Endodermal cell (in vitro differentiated cells): ENCODE results near the gene TARS2. TPM values are rescaled to one million over a fixed set of nuclear protein-coding genes. Genes with fewer than 3 reads are reported as not detected.

Experiments
- DNase-seq: peaks from one replicate; pipeline ENCODE4 v3.0.0-alpha.2; 2017
- H3K27ac ChIP-seq: 2 replicates; pipeline ENCODE4 v1.5.1; 2013; ENCODE audit warnings: mild to moderate bottlenecking, low read depth, low read length, moderate library complexity
- H3K27me3 ChIP-seq: 2 replicates; pipeline ENCODE4 v1.6.1; 2013; ENCODE audit warnings: mild to moderate bottlenecking, low read length, moderate library complexity; ENCODE audit not compliant: insufficient read depth, control insufficient read depth, poor library complexity, severe bottlenecking
- H3K36me3 ChIP-seq: 2 replicates; pipeline ENCODE4 v1.7.0; 2013; ENCODE audit warnings: mild to moderate bottlenecking, low read length, moderate library complexity; ENCODE audit not compliant: control insufficient read depth, insufficient read depth
- H3K4me1 ChIP-seq: one replicate; pipeline ENCODE4 v1.7.0; 2013; ENCODE audit warnings: low read length; ENCODE audit not compliant: control insufficient read depth, insufficient read depth
- H3K4me3 ChIP-seq: 2 replicates; pipeline ENCODE4 v1.5.1; 2013; ENCODE audit warnings: mild to moderate bottlenecking, low read length, moderate library complexity
- H3K9ac ChIP-seq: 2 replicates; pipeline ENCODE4 v1.6.1; 2013; ENCODE audit warnings: mild to moderate bottlenecking, low read length, moderate library complexity; ENCODE audit not compliant: poor library complexity, severe bottlenecking; ENCODE audit errors: extremely low read depth
- H3K9me3 ChIP-seq: 2 replicates; pipeline ENCODE4 v1.6.1; 2013; ENCODE audit warnings: mild to moderate bottlenecking, low read length, moderate library complexity; ENCODE audit not compliant: control insufficient read depth
- H3K27ac Mint-ChIP-seq: 2 replicates; pipeline ENCODE4 v1.8.0; 2020; ENCODE audit warnings: mixed read lengths
- H3K27me3 Mint-ChIP-seq: 2 replicates; pipeline ENCODE4 v1.8.0; 2021; ENCODE audit warnings: mild to moderate bottlenecking, mixed read lengths; ENCODE audit not compliant: insufficient read depth
- H3K36me3 Mint-ChIP-seq: 2 replicates; pipeline ENCODE4 v1.8.0; 2020; ENCODE audit warnings: low read depth, mixed read lengths
- H3K4me1 Mint-ChIP-seq: 2 replicates; pipeline ENCODE4 v1.8.0; 2020; ENCODE audit warnings: mixed read lengths
- H3K4me3 Mint-ChIP-seq: 2 replicates; pipeline ENCODE4 v1.8.0; 2020; ENCODE audit warnings: mild to moderate bottlenecking, moderate library complexity, mixed read lengths
- H3K9me3 Mint-ChIP-seq: 2 replicates; pipeline ENCODE4 v1.8.0; 2020; ENCODE audit warnings: mild to moderate bottlenecking, mixed read lengths
- WGBS, 2 experiments: methylation state at CpG; one replicate each; pipeline versions ENCODE4 v1.1.5 to v1.1.7; 2013; ENCODE audit warnings: missing lambda C conversion rate in 2 of 2, mixed read lengths in 1 of 2; ENCODE audit not compliant: insufficient coverage in 1 of 2, insufficient read length in 1 of 2; 5-methylcytosine and 5-hydroxymethylcytosine counted together
- total RNA-seq, 2 donors: library from RNA; stranded (reverse); fragmentation: NEBNext Ultra II Directional in 1 of 2; extraction: Animal tissue kit (Norgen Biotek cat#: 25700) in 1 of 2; gene quantifications; 2 replicates in 1 of 2; 3 replicates in 1 of 2; pipeline ENCODE4 v1.2.1, GENCODE V29; 2021
- TF ChIP-seq, protein P1 (sequence below): fragments of 200-600 bp; sonication (generic); conservative IDR thresholded peaks from 2 replicates; pipeline ENCODE4 v1.5.0; 2021; ENCODE audit warnings: antibody characterized with exemption, mild to moderate bottlenecking

TARS2 gene
- total RNA-seq, 2 donors from 2014 or later, result 32.9 to 39.4 TPM

DNA sequence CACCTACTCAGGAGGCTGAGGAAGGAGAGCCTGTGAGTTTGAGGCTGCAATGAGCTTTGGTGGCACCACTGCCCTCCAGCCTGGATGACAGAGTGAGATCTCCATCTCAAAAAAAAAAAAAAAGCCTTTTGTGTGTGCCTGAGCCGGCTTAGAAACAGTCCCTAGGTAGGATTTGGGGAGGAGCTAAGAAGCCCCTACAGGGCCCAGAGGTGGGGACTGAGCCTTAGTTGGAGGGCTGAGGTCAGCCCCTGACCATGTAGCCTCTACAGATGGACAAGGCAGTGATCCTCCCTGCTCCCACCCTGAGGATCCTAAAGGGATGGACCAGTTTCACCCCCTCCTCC lies 64.5 kb downstream of the TARS2 start:
- Histone ChIP-seq H3K9ac (no peak overlapping the region), H3K4me3 (no peak overlapping the region), H3K4me1 (peaks cover 3% of the 10 kb centered on the region), H3K27ac (no peak overlapping the region), H3K27me3 (no peaks in the 10 kb centered on the region), H3K36me3 (peaks cover 7% of the 10 kb centered on the region), H3K9me3 (no peaks in the 10 kb centered on the region)
- no peak for DNase-seq
- Mint-ChIP-seq H3K4me3 (no peak overlapping the region), H3K27me3 (peaks cover 25% of the 10 kb centered on the region), H3K9me3 (no peaks in the 10 kb centered on the region), H3K27ac (no peak overlapping the region), H3K4me1 (peaks cover 10% of the 10 kb centered on the region), H3K36me3 (peaks cover 2% of the 10 kb centered on the region)
- TF ChIP-seq, protein P1, sequence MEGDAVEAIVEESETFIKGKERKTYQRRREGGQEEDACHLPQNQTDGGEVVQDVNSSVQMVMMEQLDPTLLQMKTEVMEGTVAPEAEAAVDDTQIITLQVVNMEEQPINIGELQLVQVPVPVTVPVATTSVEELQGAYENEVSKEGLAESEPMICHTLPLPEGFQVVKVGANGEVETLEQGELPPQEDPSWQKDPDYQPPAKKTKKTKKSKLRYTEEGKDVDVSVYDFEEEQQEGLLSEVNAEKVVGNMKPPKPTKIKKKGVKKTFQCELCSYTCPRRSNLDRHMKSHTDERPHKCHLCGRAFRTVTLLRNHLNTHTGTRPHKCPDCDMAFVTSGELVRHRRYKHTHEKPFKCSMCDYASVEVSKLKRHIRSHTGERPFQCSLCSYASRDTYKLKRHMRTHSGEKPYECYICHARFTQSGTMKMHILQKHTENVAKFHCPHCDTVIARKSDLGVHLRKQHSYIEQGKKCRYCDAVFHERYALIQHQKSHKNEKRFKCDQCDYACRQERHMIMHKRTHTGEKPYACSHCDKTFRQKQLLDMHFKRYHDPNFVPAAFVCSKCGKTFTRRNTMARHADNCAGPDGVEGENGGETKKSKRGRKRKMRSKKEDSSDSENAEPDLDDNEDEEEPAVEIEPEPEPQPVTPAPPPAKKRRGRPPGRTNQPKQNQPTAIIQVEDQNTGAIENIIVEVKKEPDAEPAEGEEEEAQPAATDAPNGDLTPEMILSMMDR, result no peak
- 36 to 40% methylated on average over 1 of the region's 1 CpG for WGBS, 2 experiments

DNA sequence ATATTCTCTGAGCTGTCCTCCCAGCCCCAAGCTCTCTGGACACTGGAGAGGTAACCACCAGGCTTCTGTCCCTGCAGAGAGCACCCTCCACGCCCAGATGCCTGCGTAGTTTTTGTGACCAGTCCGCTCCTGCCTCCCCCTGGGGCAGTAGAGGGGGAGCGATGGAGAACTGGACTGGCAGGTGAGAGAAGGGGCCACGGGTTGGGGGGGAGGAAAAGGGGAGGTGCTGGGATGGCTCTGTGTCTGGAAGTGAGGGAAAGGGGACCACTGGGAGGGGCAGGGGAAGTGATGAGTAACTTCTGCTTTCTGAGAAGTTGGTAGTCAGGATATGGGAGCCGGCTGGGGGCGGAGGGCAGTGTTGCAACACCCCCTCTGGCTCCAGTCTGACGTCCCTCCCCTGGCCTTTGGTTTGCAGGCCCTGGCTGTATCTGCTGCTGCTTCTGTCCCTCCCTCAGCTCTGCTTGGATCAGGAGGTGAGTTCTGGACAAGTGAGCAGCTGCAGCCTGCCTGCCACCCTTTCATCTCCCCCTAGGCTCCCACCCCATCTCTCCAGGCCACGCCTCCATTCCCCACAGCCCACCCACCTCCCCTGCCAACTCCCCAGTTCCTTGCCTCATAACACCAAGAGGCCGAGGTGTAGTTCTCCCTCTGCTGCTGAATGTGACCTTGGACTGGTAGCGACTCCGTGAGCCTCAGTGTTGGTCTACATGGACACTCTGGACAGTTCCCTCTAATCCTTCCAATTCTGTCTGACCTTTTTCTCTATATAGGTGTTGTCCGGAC lies 65.1 kb downstream of the TARS2 start:
- peak; percentile 65 for DNase-seq
- Mint-ChIP-seq H3K27me3 (peaks cover 22% of the 10 kb centered on the region), H3K4me1 (peaks cover 11% of the 10 kb centered on the region), H3K9me3 (no peaks in the 10 kb centered on the region), H3K4me3 (no peak overlapping the region), H3K36me3 (peaks cover 2% of the 10 kb centered on the region), H3K27ac (no peak overlapping the region)
- Histone ChIP-seq H3K9me3 (no peaks in the 10 kb centered on the region), H3K4me1 (peaks cover 3% of the 10 kb centered on the region), H3K9ac (no peak overlapping the region), H3K27ac (no peak overlapping the region), H3K36me3 (peaks cover 7% of the 10 kb centered on the region), H3K4me3 (no peak overlapping the region), H3K27me3 (no peaks in the 10 kb centered on the region)
- TF ChIP-seq, protein P1, result no peak
- WGBS, 2 experiments, result 71 to 75% methylated on average over 7 to 13 of the region's 13 CpGs

DNA sequence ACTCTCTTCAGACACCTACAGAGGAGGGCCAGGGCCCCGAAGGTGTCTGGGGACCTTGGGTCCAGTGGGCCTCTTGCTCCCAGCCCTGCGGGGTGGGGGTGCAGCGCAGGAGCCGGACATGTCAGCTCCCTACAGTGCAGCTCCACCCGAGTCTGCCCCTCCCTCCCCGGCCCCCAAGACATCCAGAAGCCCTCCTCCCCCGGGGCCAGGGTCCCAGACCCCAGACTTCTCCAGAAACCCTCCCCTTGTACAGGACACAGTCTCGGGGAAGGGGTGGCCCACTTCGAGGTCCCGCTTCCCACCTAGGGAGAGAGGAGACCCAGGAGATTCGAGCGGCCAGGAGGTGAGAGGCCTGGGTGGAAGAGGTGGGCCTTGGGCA lies 65.7 kb downstream of the TARS2 start:
- TF ChIP-seq, protein P1, result no peak
- Mint-ChIP-seq H3K36me3 (peaks cover 2% of the 10 kb centered on the region), H3K9me3 (no peaks in the 10 kb centered on the region), H3K27me3 (peaks cover 20% of the 10 kb centered on the region), H3K4me1 (peaks cover 11% of the 10 kb centered on the region), H3K27ac (no peak overlapping the region), H3K4me3 (no peak overlapping the region)
- Histone ChIP-seq H3K9ac (no peak overlapping the region), H3K4me1 (peaks cover 3% of the 10 kb centered on the region), H3K9me3 (no peaks in the 10 kb centered on the region), H3K27me3 (no peaks in the 10 kb centered on the region), H3K4me3 (no peak overlapping the region), H3K27ac (no peak overlapping the region), H3K36me3 (peaks cover 7% of the 10 kb centered on the region)
- no peak for DNase-seq
- WGBS, 2 experiments, result 92 to 96% methylated on average over 4 to 12 of the region's 12 CpGs
